ENCODE results near the gene SCARB2.

DNA sequence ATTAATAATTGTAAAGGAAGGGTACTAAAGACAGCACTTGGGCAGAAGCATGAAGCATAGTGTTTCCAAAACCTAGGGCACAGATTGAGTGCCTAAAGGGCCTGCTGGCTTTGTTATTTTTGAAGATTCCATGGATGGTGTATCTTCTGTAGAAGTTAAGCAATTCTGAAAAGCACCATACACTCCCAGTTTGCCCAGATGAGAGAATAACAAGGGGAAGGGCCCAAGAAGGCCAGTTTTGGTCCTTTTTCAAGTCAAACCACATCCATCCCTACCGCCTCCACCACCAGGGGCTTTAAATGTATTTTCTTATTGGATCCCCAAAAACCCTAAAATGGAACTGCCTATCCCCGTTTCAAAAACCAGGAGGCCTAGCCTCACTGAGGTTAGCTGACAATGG is 17.2 kb downstream of the SCARB2 start:
- TF ChIP-seq, protein P1, sequence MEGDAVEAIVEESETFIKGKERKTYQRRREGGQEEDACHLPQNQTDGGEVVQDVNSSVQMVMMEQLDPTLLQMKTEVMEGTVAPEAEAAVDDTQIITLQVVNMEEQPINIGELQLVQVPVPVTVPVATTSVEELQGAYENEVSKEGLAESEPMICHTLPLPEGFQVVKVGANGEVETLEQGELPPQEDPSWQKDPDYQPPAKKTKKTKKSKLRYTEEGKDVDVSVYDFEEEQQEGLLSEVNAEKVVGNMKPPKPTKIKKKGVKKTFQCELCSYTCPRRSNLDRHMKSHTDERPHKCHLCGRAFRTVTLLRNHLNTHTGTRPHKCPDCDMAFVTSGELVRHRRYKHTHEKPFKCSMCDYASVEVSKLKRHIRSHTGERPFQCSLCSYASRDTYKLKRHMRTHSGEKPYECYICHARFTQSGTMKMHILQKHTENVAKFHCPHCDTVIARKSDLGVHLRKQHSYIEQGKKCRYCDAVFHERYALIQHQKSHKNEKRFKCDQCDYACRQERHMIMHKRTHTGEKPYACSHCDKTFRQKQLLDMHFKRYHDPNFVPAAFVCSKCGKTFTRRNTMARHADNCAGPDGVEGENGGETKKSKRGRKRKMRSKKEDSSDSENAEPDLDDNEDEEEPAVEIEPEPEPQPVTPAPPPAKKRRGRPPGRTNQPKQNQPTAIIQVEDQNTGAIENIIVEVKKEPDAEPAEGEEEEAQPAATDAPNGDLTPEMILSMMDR (IDR thresholded peaks at IDR 0.05; ENCODE audit: low read depth, low read length, missing input control): no peak
- no peak for TF ChIP-seq GABPA (IDR thresholded peaks at IDR 0.05 in 1 of 2, conservative IDR thresholded peaks at IDR 0.05 in 1 of 2)
- TF ChIP-seq, protein P2, sequence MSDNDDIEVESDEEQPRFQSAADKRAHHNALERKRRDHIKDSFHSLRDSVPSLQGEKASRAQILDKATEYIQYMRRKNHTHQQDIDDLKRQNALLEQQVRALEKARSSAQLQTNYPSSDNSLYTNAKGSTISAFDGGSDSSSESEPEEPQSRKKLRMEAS (IDR thresholded peaks at IDR 0.05): no peak
- no peak for TF ChIP-seq TAF1 (conservative IDR thresholded peaks at IDR 0.05)
- TF ChIP-seq, protein P3, sequence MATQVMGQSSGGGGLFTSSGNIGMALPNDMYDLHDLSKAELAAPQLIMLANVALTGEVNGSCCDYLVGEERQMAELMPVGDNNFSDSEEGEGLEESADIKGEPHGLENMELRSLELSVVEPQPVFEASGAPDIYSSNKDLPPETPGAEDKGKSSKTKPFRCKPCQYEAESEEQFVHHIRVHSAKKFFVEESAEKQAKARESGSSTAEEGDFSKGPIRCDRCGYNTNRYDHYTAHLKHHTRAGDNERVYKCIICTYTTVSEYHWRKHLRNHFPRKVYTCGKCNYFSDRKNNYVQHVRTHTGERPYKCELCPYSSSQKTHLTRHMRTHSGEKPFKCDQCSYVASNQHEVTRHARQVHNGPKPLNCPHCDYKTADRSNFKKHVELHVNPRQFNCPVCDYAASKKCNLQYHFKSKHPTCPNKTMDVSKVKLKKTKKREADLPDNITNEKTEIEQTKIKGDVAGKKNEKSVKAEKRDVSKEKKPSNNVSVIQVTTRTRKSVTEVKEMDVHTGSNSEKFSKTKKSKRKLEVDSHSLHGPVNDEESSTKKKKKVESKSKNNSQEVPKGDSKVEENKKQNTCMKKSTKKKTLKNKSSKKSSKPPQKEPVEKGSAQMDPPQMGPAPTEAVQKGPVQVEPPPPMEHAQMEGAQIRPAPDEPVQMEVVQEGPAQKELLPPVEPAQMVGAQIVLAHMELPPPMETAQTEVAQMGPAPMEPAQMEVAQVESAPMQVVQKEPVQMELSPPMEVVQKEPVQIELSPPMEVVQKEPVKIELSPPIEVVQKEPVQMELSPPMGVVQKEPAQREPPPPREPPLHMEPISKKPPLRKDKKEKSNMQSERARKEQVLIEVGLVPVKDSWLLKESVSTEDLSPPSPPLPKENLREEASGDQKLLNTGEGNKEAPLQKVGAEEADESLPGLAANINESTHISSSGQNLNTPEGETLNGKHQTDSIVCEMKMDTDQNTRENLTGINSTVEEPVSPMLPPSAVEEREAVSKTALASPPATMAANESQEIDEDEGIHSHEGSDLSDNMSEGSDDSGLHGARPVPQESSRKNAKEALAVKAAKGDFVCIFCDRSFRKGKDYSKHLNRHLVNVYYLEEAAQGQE (IDR thresholded peaks at IDR 0.05): no peak

Measured in liver (tissue), 3 donors.